KOPT-K1 (cell line): ENCODE measurements around the gene AMT.
A peak's percentile ranks its signal among the peaks of the same experiment; 100 is the strongest.

Experiments used
- H3K27ac ChIP-seq: fragments of 200-600 bp; sonication (generic); 2 replicates; pipeline ENCODE4 v1.5.1; 2016; ENCODE audit warnings: antibody characterized with exemption, mild to moderate bottlenecking, low read depth, low read length; ENCODE audit not compliant: poor library complexity, severe bottlenecking
- H3K36me3 ChIP-seq: fragments of 200-600 bp; sonication (generic); 2 replicates; pipeline ENCODE4 v1.5.1; 2017; ENCODE audit warnings: antibody characterized with exemption, mild to moderate bottlenecking, low read length, moderate library complexity; ENCODE audit not compliant: insufficient read depth
- H3K9me3 ChIP-seq: fragments of 200-600 bp; sonication (generic); 2 replicates; pipeline ENCODE4 v1.5.1; 2017; ENCODE audit warnings: antibody characterized with exemption, low read length, mild to moderate bottlenecking; ENCODE audit not compliant: insufficient read depth, poor library complexity, severe bottlenecking

Gene AMT

GRCh38 chr3:49454898-49455681 lies 32.8 kb upstream of the AMT start:
- Histone ChIP-seq H3K27ac (no peak overlapping the region), H3K9me3 (no peaks in the 10 kb centered on the region), H3K36me3 (no peaks in the 10 kb centered on the region)

DNA sequence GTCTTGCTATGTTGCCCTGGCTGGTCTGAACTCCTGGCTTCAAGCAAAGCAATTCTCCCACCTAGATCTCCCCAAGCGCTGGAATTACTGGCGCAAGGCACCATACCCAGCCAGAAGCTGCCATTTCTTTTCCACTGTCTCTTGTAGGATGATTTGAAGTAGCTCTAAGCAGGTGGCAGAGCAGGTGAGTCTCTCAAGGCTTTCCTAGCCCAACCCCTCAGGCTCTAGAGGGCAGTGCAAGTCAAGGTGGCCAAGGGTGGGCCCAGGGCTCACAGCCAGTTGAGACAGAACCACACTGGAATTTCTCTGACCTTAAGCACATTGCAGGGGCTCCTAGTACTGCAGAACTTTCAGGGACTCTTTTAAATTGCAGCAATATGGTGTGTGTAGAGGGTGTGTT lies 32.2 kb upstream of the AMT start:
- H3K27ac ChIP-seq: no peak overlapping the region
- H3K36me3 ChIP-seq: no peaks in the 10 kb centered on the region
- H3K9me3 ChIP-seq: no peaks in the 10 kb centered on the region

- Histone ChIP-seq H3K9me3 (no peaks in the 10 kb centered on the region), H3K27ac (no peak overlapping the region), H3K36me3 (no peaks in the 10 kb centered on the region)
These were observed 31.3 kb upstream of the AMT start for GRCh38 chr3:49453621-49454020.

- Histone ChIP-seq H3K27ac (no peak overlapping the region), H3K9me3 (no peaks in the 10 kb centered on the region), H3K36me3 (no peaks in the 10 kb centered on the region)
These were observed 23.1 kb upstream of the AMT start for GRCh38 chr3:49445391-49445790.

- H3K9me3 ChIP-seq: no peaks in the 10 kb centered on the region
These were observed 12.5 kb upstream of the AMT start for GRCh38 chr3:49434731-49435130.

GRCh38 chr3:49428752-49429080 lies 6.4 kb upstream of the AMT start:
- H3K27ac ChIP-seq: peak overlapping the region; percentile 71
- peaks cover 24% of the 10 kb centered on the region; the same call in 1 of the 2 replicates for H3K36me3 ChIP-seq
- no peaks in the 10 kb centered on the region for H3K9me3 ChIP-seq

More at GRCh38 chr3:49434731-49435130, 12.5 kb upstream of the AMT start:
- no peaks in the 10 kb centered on the region for H3K36me3 ChIP-seq
- no peak overlapping the region for H3K27ac ChIP-seq

GRCh38 chr3:49427586-49427985 lies 5.3 kb upstream of the AMT start:
- Histone ChIP-seq H3K9me3 (no peaks in the 10 kb centered on the region), H3K27ac (no peak overlapping the region), H3K36me3 (peaks cover 29% of the 10 kb centered on the region; the same call in 1 of the 2 replicates)

DNA sequence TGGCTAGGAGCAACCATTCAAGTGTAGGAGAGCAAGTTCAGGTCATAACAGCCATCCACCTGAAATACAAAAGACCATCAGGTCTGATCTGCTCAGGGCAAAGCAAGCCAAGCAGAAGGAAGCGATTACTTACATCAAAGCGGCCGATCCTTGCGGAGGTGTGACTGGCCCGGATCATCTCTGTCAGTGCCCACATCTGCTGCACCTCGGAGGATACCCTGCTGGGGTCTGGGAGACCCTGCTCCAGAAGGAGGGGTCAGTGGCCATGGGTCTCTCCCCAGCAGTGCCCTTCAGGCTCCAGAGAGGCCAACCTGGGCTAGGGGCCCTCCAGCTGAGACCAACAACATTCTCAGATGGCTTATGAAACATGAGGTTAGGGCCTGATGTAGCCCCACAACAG lies 2.5 kb upstream of the AMT start:
- Histone ChIP-seq H3K27ac (no peak overlapping the region), H3K36me3 (peaks cover 32% of the 10 kb centered on the region; the same call in 1 of the 2 replicates), H3K9me3 (no peaks in the 10 kb centered on the region)

DNA sequence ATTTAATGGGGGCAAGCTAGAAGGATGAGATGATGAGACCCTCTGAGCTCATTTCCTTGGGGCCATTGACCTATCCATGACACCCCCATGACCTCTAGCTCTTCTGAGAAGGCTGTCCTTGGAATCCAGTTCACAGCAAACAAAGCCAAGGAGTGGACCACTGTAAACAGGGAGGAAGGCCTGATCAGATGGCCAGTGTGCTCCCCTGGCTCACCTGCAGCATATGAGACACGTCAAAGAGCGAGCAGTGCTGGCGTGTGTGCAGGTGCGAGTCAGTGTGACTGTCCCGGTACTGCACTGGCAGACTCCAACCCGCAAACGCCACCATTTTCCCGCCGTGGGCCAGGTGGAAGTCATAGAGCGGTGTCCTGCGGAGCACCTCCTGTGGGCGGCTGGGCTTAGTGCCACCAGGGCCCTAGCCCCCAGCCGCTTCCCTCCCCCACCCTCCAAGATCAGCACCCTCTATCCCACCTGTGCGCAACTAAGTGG lies 339 bp downstream of the AMT start:
- Histone ChIP-seq H3K36me3 (peaks cover 32% of the 10 kb centered on the region; the same call in 1 of the 2 replicates), H3K9me3 (no peaks in the 10 kb centered on the region), H3K27ac (no peak overlapping the region)

DNA sequence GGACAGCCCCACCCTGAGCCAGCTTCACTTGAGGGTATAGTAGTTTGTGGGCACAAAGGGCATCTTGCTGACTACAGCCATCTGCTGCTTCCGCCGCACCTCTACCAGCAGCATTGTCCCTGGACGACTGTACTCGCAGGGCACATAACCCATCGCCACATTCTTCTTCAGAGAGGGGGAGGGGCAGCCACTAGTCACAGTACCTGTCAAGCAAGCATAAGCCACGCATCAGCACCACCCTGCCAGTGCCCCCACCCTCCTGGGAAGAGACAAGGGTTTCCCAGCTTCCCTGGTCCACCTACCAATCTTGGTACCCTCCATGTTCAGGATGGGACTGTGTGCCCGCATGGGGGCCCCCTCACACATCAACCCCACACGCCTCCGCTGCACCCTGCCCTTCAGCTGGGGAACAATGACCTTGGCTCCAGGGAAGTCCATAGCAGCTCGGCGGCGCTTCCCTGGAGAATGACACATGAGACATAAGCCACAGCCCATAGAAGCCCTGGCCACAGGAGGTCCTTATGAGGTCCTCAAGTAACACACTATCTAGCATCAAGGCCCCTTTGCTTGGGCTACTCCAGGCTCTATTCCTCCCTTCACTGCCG lies 4.7 kb downstream of the AMT start:
- Histone ChIP-seq H3K9me3 (no peaks in the 10 kb centered on the region), H3K36me3 (peaks cover 10% of the 10 kb centered on the region; the same call in 1 of the 2 replicates), H3K27ac (peak overlapping the region; percentile 57)

DNA sequence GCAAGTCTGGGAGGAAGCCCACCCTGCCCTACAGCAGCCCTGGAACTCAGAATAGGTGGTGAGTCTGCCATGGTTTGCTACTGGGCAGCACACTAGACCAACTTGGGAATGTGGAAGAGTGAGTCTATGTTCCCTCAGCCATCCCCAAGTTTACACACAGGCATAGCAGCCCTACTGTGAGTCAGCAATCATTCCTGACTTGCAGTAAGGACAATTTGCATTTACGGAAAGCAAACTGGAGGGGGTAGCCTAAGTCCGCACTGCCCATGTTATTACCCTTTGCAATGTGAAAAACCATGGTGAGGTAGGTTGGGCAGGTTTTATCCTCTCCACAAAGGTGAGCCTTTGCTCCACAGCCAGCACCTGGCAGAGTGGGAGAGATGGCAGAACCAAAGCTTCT lies 5.4 kb downstream of the AMT start:
- H3K27ac ChIP-seq: peak overlapping the region; percentile 57
- peaks cover 6% of the 10 kb centered on the region; the same call in 1 of the 2 replicates for H3K36me3 ChIP-seq
- no peaks in the 10 kb centered on the region for H3K9me3 ChIP-seq

- H3K27ac ChIP-seq: peak overlapping the region; percentile 57
- no peaks in the 10 kb centered on the region for H3K9me3 ChIP-seq
- H3K36me3 ChIP-seq: peaks cover 6% of the 10 kb centered on the region; the same call in 1 of the 2 replicates
These were observed 6.2 kb downstream of the AMT start for GRCh38 chr3:49415931-49416601.

DNA sequence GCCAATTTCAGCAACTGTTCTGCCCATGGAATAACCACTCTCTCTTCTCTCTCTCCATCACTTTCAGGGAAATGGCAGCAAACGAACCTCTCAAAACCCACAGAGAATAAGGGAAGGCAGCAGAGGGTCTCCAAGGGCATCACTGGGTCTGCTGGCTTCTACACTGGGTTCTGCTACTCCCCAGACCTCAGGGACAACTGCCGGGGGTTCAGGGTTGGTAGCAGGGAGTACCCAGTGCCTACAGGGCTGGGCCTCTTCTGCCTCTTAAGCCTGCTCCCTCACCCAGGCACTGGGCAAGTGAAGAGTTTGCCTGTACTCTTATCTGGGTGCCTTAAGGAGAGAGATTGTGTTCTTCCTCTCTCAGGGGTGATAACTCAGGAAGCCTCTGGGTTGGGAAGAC lies 7.5 kb downstream of the AMT start:
- Histone ChIP-seq H3K36me3 (peaks cover 6% of the 10 kb centered on the region; the same call in 1 of the 2 replicates), H3K27ac (no peak overlapping the region), H3K9me3 (no peaks in the 10 kb centered on the region)

DNA sequence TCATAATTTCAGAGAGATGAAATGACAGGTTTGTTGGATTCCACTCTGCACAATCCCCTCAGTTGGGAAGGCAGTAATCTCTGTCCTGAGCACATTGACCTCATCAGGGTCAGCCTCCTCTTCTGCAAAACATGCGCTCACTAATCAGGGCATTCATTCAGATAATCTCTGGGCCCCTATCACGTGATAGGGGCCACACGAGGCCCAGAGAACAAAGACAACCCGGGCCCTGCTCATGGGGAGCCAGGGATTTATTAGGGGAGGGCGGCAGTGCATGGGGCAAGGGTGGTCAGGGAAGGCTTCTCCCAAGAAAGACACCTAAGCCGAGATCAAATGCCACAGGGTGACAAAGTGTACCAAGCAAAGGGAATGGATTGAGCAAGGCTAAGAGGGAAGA lies 8.9 kb downstream of the AMT start:
- Histone ChIP-seq H3K36me3 (peaks cover 6% of the 10 kb centered on the region; the same call in 1 of the 2 replicates), H3K27ac (peak overlapping the region; percentile 83), H3K9me3 (no peaks in the 10 kb centered on the region)

- Histone ChIP-seq H3K27ac (peak overlapping the region; percentile 83), H3K36me3 (peaks cover 6% of the 10 kb centered on the region; the same call in 1 of the 2 replicates)
These were observed 9.5 kb downstream of the AMT start for GRCh38 chr3:49412632-49413337.

More at GRCh38 chr3:49412632-49413337, 9.5 kb downstream of the AMT start:
- H3K9me3 ChIP-seq: no peaks in the 10 kb centered on the region
